Coronary artery (tissue), 2 donors: Measurements from ENCODE around the gene MISP.

Source experiments
- DNase-seq: peaks from one replicate; pipeline ENCODE4 v3.0.0-alpha.2; 2017; ENCODE audit warnings: low spot score
- H3K27ac ChIP-seq, 2 donors: fragments of 200-600 bp; sonication (generic); one replicate each; pipeline ENCODE4 v1.5.1; 2016 to 2019
- H3K4me3 ChIP-seq: fragments of 200-600 bp; sonication (generic); 2 replicates; pipeline ENCODE4 v1.5.1; 2016; ENCODE audit warnings: mild to moderate bottlenecking, moderate library complexity
- TF ChIP-seq, protein P1 (sequence below): fragments of 200-600 bp; sonication (generic); IDR thresholded peaks from one replicate; pipeline ENCODE4 v1.5.1; 2019; ENCODE audit warnings: antibody characterized with exemption

Gene MISP

DNA sequence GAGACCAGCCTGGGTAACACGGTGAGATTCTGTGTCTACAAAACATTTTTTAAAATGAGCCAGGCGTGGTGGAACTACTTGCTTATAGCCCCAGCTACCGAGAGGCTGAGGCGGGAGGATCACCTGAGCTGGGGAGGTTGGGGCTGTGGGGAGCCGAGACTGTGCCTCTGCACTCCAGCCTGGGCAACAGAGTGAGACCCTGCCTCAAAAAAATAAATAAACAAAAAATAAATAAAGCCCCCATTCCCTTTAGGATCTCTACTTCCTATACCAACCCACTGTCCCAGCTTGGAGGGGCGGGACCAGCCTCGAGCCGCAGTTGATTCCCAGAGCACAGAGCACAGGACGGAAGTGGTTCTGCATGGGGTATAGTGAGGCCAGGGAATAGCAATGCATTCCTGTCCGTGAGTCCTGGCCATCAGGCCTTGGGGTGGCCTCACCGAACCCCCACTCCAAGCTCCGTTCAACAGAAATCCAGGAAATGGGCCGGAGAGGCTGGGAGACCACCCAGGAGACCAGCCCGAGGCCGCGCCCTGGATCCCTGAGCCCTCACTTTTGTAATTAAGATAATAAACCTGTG is 41.5 kb downstream of the MISP start:
- Histone ChIP-seq H3K27ac (peak overlapping the region in 1 of 2 donors; percentile 6), H3K4me3 (no peak overlapping the region)
- no peak for DNase-seq
- TF ChIP-seq, protein P1, sequence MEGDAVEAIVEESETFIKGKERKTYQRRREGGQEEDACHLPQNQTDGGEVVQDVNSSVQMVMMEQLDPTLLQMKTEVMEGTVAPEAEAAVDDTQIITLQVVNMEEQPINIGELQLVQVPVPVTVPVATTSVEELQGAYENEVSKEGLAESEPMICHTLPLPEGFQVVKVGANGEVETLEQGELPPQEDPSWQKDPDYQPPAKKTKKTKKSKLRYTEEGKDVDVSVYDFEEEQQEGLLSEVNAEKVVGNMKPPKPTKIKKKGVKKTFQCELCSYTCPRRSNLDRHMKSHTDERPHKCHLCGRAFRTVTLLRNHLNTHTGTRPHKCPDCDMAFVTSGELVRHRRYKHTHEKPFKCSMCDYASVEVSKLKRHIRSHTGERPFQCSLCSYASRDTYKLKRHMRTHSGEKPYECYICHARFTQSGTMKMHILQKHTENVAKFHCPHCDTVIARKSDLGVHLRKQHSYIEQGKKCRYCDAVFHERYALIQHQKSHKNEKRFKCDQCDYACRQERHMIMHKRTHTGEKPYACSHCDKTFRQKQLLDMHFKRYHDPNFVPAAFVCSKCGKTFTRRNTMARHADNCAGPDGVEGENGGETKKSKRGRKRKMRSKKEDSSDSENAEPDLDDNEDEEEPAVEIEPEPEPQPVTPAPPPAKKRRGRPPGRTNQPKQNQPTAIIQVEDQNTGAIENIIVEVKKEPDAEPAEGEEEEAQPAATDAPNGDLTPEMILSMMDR: no peak

DNA sequence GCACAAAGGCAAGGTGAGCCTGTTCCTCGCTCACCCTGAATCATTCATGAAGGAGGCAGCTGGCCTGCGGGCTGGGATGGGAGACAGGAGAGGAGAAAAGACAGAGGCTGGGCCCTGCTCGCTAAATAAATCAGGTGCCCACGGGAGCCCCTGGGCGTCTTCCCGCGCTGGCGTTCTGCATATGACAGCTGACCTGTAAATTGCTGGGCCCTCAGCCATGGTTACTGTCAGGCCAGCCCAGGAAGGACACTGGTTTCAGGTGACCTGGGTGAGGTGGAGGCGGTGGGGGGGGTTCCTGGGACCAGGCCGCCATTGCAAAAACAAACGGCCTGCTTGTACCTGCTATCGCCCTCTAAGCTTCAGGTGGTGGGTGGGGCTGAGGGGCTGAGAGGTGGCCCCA is 42.9 kb downstream of the MISP start:
- TF ChIP-seq, protein P1: no peak
- DNase-seq: no peak
- Histone ChIP-seq H3K4me3 (no peak overlapping the region), H3K27ac (no peak overlapping the region)

DNA sequence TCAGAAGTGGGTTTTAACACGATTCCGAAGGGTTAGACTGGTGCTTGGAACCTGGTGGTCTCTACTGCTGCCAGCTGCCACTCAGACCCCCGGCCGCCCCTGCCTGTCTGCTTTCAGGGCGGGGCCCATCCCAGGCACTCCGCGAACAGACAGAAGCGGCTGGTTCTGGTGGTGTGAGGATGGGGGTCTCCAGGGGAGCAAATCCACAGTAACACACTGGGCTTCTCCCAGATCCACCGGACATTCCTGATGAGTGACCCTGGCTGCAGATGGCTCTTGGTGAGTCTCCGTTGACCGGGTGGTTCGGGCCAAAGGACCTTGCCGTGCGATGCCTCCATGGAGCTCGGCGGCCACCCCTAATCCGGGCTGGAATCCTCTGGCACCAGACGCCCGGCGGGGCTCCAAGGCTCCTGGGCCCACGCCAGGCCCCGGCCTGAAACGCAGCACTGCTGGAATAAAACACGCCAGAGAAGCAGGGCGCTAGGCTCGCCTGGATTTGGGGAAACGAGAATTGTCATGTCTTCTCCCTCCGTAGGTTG is 44.2 kb downstream of the MISP start:
- TF ChIP-seq, protein P1: no peak
- DNase-seq: no peak
- Histone ChIP-seq H3K27ac (peak overlapping the region in 1 of 2 donors; percentile 73), H3K4me3 (peak overlapping the region; percentile 23)

DNA sequence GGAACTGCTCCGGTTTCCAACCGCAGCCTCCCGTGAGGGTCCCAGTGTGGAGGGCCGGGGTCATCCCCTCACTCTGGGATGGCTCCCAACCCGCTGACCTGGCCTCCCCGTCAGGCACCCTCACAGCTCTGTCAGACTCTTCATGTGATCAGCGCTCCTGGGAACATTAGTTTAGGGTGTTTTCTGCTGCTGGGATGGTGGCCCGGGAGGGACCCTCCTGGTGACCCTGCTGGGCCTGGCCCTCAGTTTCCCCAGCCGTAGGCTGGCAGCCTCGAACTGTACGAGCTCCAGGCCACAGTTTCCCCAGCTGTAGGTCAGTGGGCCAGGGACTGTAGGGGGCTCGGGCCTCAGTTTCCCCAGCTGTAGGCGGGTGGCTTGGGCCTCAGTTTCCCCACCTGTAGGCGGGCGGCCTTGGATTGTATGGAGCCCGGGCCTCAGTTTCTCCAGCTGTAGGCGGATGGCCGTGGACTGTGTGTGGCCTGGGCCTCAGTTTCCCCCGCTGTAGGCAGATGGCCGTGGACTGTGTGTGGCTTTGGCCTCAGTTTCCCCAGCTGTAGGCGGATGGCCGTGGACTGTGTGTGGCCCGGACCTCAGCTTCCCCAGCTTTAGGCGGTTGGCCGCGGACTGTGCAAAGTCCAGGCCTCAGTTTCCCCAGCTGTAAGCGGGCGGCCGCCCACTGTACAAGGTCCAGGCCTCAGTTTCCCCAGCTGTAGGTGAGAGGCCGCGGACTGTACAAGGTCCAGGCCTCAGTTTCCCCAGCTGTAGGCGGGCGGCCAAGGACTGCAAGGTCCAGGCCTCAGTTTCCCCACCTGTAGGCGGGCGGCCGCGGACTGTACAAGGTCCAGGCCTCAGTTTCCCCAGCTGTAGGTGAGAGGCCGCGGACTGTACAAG is 45.0 kb downstream of the MISP start:
- Histone ChIP-seq H3K4me3 (peak overlapping the region; percentile 93), H3K27ac (peak overlapping the region; percentile 78 to 92)
- TF ChIP-seq, protein P1: no peak
- DNase-seq: no peak

DNA sequence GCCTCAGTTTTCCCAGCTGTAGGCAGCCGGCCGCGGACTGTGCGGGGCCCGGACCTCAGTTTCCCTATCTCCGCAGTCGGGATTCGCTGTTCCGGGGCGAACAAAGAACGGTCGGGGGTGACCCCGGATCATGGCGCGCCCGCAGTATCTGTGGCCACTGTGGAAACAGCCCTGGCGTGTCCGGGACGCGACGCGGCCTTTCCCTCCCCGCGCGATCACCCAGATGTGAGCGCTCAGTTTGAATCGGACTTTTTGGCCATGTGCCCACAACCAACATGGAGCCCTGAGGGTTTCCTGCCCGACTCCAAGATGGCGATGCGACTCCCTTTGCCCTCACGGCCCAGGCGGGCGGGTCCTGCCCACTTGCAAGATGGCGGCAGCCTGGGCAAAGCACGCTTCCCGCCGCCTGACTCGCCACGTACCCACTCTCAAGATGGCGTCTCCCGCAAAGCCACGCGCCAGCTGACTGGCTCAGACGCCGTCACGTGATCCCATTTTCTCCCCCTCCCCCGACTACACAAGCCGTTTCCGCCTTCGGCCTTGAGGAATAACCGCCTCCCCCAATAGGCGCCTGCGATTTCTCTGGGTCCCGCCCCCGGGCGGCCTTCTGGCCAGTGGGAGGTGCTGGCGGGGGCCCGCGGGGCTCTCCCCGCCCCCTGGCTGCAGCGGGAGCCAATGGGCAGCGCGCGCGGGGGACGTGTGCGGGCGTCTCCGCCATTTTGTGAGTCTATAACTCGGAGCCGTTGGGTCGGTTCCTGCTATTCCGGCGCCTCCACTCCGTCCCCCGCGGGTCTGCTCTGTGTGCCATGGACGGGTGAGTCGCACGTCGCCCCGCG is 46.0 kb downstream of the MISP start, which contains the start of gene PTBP1:
Gene PTBP1 (plus strand): TSS at position 761 of the 836 bp plus-strand sequence. CDS start 46 bp downstream, at position 807.
- Histone ChIP-seq H3K4me3 (peak within 1 kb of the TSS; percentile 94), H3K27ac (peak within 1 kb of the TSS; percentile 98 to 99)
- peak; percentile 100 for DNase-seq
- TF ChIP-seq, protein P1: no peak

DNA sequence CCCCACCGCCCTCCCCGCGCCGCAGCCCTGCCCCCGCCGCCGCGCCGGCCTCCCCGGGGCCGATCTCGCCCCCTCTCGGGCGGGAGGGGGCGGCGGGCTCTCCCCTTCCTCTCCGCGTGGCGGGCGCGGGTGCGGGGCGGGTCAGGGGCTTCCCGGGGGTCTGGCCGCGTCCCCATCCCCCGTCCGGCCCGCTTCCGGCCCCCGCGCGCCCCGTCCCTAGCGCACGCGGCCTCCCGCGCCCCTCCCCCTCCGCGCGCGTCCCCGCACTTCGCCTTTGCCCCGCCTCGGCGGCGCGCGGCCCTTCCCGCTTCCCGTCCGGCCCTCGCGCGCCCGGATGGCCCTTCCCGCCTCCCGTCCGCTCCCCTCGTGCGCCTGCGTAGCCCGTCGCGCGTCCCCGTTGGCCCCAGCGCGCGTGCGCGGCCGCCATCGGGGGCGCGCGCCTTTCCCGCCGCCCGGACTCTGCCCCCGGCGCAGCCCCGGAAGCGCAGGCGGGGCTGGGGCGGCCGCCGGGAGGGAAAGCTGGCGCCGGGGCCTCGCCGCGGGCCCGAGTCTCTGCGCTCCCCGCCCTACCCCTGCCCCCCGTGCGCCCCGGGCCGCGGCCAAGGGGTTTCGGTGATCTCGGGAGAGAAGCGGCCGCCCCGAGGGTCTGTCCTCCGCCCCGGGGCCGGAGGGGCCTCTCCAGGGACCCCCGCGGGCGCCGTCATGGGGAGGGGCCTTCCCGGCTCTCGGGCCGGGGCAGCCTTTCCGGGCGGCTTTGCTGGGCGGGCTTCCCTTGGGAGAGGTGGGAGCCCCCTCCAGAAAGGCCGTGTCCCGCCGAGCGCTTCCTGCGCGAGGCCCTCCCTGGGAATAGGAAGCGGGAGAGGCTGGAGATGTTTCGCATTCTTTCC is 46.9 kb downstream of the MISP start:
- DNase-seq: peak; percentile 89

More for the DNA sequence above, 46.9 kb downstream of the MISP start:
- Histone ChIP-seq H3K27ac (peak overlapping the region; percentile 98 to 99), H3K4me3 (peak overlapping the region; percentile 94)
- TF ChIP-seq, protein P1: no peak
